TTC549 (cell line): ENCODE results near the gene TOR2A.
"Not testable (repeated sequence)": the region's sequence is repeated elsewhere in the genome, so short reads cannot be mapped to it uniquely, and the experiment has no call there.

ENCODE experiments used
- FAIRE-seq: peaks from 2 replicates; lab custom pipeline; 2012; peaks lifted over from hg19 to GRCh38; lab: Jason Lieb, UNC

Gene TOR2A

DNA sequence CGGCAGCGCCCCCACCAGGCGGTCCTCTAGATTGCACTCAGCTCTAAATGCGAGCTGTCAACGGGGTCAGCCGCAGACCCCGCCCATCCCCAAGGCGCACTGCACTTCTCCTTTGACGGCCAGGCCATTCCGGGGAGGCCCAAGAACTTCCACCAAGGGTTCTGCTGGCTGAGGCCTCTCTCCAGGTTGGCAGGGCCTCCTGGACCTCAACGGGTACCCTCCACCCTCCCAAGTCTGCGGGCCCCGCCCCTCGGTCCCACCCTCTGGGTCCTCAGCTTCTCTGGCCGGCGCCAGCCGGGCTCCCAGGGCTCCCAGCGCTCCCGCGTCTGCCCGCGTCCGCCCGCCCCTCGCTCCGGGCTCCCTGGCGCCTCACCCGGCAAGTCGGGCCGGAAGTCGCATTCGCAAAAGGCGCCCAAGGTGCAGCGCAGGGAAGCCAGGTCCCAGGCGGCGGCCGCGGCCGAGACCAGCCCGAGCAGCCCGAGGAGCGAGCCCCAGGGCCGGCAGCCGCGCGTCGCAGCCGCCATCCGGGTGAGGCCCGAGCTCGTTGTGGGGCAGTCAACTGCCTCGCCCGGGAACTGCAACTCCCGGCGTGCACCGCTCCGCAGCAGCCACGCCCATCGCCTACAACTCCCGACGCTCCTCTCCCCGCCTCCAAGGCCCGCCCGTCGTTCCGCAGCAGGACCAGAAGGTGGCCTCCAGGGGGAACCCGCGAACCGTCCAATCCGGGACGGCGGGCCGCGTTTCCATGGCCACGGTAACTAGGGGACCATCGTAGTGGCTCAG, at the start of gene TOR2A:
TSS of gene TOR2A (minus strand) at position 548 of the 783 bp plus-strand sequence. CDS start at position 524, 24 bp downstream.
- peak; percentile 69 for FAIRE-seq

- FAIRE-seq, result no peak
Observed at GRCh38 chr9:127783111-127784008, 48.3 kb upstream of the TOR2A start.

DNA sequence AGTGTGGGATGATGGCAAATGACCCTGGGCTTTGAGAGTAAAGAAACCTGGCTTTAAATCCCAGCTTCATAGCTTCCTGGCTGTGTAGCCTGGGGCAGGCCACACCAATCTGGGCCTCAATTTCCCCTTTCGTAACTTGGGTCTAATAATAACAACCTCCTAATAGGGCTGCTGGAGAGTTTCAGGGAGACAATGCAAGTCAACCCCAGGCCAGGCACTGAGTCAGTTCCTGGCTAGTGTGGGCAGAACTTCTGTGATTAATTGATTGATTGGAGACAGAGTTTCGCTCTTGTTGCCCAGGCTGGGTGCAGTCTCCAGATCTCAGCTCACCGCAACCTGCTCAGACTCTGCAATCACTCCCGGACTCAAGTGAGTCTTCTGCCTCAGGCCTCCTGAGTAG, 46.7 kb upstream of the TOR2A start:
- FAIRE-seq, result no peak

- not testable (repeated sequence) for FAIRE-seq
Observed at GRCh38 chr9:127780909-127781308, 45.8 kb upstream of the TOR2A start.

DNA sequence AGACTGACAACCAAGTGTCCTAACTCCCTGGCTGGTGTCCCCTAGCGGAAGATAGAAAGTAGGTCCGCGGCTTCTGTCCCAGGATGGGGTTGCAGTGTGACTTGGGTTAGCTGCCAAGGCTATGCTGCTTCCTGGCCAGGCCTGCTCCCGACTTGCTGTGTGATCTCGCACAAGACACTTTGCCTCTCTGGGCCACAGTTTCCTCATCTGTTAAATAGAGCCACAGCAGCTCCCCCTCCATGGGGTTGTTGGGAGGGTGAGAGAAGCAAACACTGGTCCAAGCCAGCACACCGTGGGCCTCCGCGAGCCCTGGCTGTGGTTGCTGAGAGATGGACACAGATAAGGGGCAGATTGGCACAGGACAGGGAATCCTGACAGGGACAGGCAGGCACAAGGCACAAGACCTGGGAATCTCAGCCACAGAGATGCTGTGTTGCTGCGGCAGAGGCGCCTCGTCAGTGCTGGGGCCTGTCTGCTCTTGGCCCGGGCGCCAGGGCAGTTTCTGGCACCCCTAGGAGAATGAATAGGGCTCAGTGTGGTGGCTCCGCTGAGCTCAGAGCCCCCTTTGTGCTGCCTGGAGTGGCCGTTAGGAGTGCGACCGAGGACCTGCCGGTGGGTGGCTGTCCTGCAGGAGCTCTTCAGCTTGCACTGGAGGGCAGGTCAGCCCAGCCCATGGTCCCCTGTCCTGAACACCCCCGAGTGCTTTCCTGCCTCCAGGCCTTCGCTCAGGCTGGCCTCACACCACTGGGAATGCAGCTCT, 45.2 kb upstream of the TOR2A start:
- FAIRE-seq, result no peak

- FAIRE-seq, result no peak
Observed at GRCh38 chr9:127779136-127779981, 44.3 kb upstream of the TOR2A start.

- FAIRE-seq, result no peak
Observed at GRCh38 chr9:127778280-127779135, 43.4 kb upstream of the TOR2A start, which contains the start of gene SH2D3C. Gene SH2D3C, minus strand, starts transcription at chr9:127778666. Its CDS starts 39 bp downstream, at chr9:127778627.

- no peak for FAIRE-seq
Observed at GRCh38 chr9:127777368-127777980, 42.4 kb upstream of the TOR2A start.

DNA sequence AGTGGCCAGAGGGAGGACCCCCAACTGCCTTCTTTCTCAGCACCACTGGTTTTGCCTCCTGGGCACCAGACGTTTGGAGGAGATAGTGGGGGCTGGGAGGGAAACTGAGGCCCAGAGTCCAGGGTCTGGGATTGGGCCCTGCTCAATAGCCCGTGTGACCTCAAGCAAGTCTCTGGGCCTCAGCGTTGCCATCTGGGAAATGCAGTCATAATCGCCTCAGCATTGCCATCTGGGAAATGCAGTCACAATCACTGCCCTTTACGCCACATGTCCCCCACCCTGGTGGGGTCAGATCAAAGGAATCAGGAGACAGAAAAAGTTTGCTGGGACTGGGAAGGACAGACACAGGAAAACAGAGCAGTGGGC, 41.8 kb upstream of the TOR2A start:
- no peak for FAIRE-seq

- no peak for FAIRE-seq
Observed at GRCh38 chr9:127776195-127776923, 41.3 kb upstream of the TOR2A start.

GRCh38 chr9:127773981-127774380, 38.9 kb upstream of the TOR2A start:
- no peak for FAIRE-seq

- no peak for FAIRE-seq
Observed at GRCh38 chr9:127773272-127773671, 38.2 kb upstream of the TOR2A start.

DNA sequence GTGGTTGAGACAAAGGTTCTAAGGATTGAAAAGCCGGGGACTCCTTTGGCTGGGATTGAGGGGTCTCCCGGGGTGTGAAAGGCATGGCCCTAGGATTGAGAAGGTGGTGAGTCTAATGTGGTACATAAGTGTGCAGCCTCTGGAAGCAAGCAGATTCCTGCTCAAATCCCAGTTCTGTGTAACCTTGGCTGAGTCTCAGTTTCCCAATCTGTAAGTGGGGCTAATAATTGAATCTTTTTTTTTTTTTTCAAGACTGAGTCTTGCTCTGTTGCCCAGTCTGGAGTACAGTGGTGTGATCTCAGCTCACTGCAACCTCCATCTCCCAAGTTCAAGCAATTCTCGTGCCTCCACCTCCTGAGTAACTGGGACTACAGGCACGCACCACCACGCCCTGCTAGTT, 37.5 kb upstream of the TOR2A start:
- FAIRE-seq, result no peak

- FAIRE-seq, result no peak
Observed at GRCh38 chr9:127771570-127772189, 36.6 kb upstream of the TOR2A start.

DNA sequence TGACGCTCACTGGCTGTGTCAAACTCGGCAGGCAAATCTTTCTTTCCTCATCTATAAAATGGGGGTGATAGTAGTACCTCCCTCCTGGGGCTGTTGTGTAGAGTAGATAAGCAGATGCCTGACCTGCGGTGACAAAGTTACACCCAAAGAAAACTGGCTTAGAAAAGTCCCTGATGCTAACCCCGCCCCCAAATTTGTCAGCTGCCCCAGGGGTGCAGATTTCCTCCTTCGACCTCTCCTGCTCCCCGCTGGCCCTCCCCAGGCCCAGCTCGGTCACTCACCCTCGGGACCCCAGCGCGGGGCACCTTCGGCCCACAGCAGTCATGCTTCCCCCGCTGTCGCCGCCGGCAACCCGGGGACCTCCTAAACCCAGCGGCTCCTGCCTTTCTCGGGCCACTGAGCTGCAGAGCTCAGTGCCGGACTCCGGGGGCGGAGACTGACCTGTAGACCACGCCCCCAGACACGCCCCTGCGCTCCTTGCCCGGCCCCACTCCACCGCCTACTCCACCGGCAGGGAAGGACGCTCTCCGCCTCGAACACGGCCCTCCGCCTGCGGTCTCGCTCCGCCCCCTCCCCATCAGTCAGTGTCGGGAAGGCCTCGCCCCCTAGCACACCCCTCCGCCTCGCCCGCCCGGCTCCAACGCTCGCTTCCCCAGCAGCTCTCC, 35.9 kb upstream of the TOR2A start:
- peak; percentile 63 for FAIRE-seq

DNA sequence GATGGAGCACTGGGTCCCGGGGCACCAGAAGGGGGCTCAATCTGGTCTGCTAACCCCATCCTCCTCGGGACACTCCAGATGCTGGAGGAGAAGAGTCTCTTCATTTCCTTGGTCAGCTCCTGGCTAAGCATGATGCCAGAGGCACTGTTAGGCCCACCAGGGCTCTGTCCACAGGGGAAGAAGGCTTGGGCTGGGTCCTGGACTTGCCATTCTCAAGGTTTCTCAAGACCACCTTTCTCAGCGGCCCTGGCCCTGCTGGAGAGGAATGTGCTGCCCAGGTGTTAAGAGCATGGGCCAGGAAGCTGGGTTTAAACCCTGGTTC, 35.5 kb upstream of the TOR2A start:
- FAIRE-seq, result no peak

DNA sequence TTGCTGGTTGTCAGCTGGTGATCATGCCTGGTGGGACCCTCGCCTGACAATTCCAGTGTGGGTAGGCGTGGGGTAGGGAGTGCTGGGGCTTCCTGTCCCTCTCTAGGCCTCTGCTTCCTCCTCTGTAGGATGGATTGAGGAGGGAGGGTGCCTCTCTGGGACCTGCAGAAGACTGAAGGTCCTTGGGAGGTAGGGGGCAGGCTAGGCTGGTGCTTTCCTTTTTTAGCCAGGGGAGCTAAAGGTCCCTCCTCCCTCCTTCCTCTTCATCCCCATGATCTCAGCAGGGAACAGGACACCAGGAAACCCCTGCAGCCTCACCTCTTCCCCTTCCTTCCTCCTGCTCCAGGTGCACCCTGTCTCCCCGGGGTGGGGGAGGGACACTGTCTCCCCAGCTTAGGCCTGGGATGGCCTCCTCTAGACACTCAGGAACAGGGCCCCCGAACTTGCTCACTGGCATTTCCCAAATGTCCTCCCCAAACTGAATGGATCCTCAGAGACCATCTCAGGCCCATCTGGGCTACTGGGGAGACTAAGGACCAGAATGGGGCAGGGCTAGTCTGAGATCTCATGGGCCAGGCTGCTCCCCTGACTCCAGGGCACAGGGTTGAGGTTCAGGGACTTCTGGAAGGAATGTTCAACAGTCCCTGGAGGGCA, 35.0 kb upstream of the TOR2A start:
- no peak for FAIRE-seq

DNA sequence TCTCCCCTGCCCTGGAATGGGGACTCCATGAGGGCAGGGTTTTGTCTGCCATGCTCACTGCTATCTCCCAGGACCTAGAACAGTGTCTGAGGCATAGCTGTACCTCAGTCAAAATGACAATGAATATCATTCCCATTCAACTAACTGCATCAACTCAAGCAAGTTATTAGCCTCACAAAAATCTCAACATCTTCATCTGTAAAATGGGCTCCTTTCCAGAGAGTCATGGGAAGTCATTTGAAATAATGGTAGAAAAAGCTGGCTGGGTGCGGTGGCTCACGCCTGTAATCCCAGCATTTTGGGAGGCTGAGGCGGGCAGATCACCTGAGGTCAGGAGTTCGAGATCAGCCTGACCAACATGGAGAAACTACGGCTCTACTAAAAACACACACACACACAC, 34.0 kb upstream of the TOR2A start:
- no peak for FAIRE-seq
